Measurements from ENCODE around the gene SLC38A8.

DNA sequence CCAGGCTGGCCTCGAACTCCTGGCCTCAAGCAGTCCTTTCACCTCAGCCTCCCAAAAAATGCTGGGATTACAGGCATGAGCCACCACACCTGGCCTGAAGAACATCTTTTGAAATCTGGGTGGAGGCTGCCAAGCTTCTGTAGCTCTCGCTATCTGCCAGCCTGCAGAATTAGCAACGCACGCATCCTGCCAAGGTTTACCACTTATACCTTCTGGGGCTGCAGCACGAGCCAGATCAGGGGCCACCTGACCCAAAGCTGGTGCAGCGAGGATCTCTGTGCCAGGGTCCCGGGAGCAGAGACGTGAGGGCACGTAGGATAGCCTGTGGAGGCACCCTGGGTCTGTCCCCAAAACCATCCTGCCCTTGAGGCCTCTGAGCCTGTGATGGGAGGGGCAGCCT, 22.2 kb downstream of the SLC38A8 start:
- TF ChIP-seq, protein P1, sequence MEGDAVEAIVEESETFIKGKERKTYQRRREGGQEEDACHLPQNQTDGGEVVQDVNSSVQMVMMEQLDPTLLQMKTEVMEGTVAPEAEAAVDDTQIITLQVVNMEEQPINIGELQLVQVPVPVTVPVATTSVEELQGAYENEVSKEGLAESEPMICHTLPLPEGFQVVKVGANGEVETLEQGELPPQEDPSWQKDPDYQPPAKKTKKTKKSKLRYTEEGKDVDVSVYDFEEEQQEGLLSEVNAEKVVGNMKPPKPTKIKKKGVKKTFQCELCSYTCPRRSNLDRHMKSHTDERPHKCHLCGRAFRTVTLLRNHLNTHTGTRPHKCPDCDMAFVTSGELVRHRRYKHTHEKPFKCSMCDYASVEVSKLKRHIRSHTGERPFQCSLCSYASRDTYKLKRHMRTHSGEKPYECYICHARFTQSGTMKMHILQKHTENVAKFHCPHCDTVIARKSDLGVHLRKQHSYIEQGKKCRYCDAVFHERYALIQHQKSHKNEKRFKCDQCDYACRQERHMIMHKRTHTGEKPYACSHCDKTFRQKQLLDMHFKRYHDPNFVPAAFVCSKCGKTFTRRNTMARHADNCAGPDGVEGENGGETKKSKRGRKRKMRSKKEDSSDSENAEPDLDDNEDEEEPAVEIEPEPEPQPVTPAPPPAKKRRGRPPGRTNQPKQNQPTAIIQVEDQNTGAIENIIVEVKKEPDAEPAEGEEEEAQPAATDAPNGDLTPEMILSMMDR (IDR thresholded peaks at IDR 0.05) = no peak
- TF ChIP-seq POLR2A (IDR thresholded peaks at IDR 0.05) = no peak
